G401.6 (cell line): ENCODE results near the gene FLT4.

Source experiments
- FAIRE-seq: peaks from 2 replicates; lab custom pipeline; 2012; peaks lifted over from hg19 to GRCh38; lab: Jason Lieb, UNC

FLT4 gene

GRCh38 chr5:180642181-180642775 is 7.1 kb downstream of the FLT4 start:
- no peak for FAIRE-seq

- FAIRE-seq: no peak
These were observed 7.9 kb downstream of the FLT4 start for GRCh38 chr5:180641566-180641900.

DNA sequence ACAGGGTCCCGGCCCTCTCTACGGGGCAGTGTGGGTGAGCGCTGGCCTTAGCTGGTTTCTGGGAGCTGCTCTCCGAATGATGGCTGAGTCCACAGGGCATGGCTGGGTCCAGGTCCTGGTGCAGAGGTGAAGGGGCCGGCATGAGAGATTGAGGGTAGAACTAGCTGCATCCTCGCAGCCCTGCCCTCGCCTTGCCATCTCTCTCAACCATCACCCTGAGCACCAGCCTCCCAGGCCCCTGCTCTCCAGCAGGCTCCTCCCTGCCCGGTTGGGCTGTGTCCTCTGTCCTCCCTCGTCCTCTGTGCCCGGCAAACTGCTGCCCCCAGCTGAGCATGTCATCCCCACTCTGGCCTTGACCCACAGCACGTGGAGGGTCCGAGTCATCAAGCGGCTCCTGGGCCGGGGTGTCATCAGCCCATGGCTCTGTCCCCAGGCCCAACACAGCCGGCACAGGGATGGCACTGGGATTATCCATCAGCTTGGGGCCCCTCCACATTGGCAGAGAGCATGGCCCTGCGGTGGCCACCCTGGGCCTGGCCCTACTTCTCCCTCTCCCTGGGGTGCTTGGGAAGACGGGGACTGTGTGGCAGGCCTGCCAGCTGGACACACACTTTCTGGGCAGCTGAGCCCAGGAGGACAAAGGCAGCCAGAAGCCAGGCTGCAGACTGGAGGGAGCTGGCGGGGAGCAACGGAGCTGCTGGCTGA is 8.4 kb downstream of the FLT4 start:
- no peak for FAIRE-seq

DNA sequence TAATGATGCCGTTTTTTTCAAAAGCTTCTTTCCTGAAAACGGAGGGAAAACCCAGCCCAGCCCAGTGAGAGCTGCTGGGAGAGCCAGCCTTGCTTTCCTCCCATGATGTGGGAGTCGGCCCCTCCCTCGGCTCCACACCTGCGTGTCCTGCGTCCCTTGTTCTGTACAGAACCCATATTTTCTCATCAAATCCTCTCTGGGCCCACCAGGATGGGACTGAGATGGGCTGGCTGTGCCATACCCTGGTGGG is 8.9 kb downstream of the FLT4 start:
- no peak for FAIRE-seq

DNA sequence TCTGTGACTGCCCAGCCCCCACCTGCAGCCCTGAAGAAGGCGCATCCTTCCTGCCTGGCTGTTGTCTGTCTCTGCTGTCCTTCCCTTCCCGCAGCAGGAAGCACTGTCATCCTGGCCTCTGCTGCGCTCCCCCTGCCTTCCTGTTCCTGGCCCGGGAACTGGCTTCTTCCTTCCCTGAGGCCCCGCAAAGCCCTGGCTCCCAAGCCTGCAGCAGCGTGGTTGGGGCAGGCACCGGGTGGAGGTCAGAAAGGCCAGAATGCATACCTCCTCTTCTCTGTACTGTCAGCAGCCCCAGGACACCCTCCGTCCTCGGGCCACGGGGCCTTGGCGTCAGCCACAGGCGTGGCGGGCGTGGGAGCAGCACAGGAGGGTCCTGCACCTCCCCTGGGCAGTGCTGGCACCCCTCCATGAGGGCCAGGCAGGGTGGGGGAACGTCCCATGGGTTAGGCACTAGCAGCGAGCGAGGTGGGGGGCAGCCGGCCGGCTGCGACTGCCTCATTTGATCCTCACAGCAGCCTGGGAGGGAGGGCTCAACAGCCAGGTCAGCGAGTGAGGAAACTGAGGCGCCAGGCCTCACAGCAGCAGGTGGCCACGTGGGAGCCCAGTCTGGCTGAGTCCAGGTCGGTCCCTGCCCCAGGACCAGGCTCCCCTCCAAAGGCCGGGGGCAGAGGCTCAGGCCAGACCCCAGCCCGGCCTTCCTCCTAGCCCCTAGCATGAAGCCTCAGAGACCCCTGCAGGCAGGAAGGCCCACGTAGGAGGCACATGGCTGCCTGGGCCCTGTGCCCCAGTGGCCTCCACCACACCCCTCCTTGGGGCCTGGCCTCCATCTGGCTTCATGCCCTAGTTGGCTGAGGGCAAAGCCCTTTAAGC is 9.4 kb downstream of the FLT4 start:
- no peak for FAIRE-seq

DNA sequence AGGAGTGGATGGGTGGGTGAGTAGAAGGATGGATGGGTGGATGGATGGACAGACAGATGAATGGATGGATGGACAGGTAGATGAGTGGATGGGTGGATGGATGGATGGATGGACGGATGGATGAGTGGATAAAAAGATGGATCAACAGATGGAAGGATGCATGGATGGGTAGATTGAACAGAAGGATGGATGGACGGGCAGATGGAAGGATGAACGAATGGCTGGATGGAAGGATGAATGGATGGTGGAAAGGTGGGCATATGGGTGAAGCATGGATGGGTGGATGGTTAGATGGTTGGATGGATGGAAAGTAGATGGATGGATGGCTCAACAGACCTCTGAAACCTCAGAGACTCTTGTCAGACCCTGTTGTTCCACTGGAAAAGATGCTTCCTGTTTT is 10.1 kb downstream of the FLT4 start:
- no peak for FAIRE-seq

- no peak for FAIRE-seq
These were observed 11.3 kb downstream of the FLT4 start for GRCh38 chr5:180637962-180638680.

- FAIRE-seq: no peak
These were observed 12.9 kb downstream of the FLT4 start for GRCh38 chr5:180636403-180637075.

- FAIRE-seq: no peak
These were observed 13.4 kb downstream of the FLT4 start for GRCh38 chr5:180636016-180636402.

GRCh38 chr5:180633283-180634177 is 15.9 kb downstream of the FLT4 start:
- no peak for FAIRE-seq

- FAIRE-seq: no peak
These were observed 16.6 kb downstream of the FLT4 start for GRCh38 chr5:180632768-180633167.

- no peak for FAIRE-seq
These were observed 17.6 kb downstream of the FLT4 start for GRCh38 chr5:180631549-180632383.

DNA sequence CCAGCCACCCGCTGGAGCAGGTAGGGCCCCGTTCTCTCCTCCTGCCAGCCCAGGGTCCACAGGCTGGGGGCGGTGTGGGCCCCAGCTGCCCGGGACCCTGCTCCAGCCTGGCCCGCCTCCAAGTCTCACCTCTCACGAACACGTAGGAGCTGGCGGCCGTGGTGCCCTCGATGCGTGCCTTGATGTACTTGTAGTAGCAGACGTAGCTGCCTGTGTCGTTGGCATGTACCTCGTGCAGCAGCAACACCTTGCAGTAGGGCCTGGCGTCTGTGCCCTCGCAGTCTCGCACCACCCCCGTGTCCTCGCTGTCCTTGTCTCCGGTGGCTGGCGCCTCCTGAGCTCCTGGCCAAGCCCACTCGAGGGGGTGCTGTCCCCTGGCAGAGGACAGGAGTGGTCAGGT is 19.0 kb downstream of the FLT4 start:
- no peak for FAIRE-seq

DNA sequence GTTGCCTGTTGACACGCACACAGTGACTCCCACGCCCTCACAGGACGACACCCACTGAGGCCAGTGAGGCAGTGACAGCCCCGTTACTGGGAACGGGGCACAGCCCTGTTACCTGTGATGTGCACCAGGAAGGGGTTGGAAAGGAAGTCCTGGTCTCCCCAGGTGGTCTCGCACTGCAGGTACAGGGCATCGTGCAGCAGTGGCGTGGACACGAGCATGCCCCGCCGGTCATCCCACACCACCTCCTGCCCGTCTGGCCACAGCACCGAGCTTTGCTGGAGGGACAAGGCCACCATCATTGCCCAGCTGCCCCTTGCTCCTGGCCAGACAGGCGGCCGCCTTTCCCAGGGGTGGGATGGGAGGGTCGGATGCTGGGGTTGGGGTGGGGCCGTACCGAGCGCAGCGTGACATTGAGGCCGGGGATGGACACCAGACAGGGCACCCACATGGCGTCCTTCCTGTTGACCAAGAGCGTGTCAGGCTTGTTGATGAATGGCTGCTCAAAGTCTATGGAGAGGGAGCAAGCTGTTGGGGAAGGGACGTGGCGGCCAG is 19.5 kb downstream of the FLT4 start:
- no peak for FAIRE-seq

GRCh38 chr5:180628827-180629750 is 20.3 kb downstream of the FLT4 start:
- FAIRE-seq: no peak

DNA sequence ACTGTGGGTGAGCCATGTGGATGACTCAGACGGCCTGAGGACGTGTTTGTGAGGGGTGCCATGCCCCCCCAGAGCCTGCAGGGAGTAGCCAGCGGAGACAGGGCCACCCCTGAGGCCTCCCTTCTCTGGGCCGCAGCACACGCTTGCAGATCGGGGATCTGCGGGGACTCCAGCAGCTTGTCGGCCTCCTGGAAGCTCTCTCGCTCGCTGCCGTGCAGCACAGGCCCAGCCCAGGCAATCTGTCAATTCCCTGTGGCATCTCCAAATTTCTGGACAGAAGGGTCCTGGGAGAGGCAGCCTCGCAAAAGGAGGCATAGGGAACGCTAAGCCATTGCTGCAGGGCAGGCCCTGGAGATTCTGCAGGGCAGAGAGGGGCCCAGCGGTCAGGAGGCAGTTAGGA is 21.2 kb downstream of the FLT4 start:
- FAIRE-seq: no peak

DNA sequence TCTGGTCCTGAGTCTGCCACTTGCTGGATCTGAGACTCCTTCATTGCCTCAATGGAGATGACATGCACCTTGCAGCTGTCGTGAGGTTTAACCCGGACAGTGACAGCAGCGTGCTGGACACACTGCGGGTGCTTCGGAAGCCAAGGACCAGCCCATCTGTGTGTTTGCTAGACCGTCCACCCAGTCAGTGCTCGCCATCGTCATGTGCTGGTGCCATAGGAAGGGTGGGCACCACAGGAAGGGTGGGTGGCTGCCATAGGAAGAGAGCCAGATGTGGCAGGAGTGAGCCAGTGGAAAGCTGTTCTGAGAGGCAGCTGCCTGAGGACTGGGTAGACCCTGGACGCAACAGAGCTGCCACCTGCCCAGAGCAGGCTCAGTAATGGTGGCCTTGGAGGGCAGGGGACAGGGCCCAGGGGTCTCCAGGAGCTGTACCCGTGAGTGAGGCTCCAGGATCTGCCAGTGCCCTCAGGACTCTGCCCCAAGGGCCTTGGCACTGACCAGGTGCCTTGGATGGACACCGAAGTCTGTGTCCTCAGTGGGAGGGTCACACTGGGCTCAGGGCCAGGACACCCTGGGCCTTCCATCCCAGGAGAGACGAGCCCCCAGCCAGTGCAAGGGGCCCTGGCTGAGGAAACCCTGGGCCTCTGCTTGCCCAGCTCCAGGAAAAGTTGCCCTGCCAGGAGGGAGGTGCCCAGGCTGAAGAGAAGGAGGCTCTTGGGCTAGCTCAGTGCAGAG is 21.8 kb downstream of the FLT4 start:
- no peak for FAIRE-seq

GRCh38 chr5:180626661-180627385 is 22.6 kb downstream of the FLT4 start:
- no peak for FAIRE-seq
